GM13977 (cell line): ENCODE data around the gene CNGB1.
"Not testable (repeated sequence)": the region's sequence is repeated elsewhere in the genome, so short reads cannot be mapped to it uniquely, and the experiment has no call there.

Source experiments
- DNase-seq: peaks from one replicate; pipeline ENCODE4 v3.0.0; 2012; ENCODE audit warnings: low spot score
- CTCF ChIP-seq: IDR thresholded peaks from 2 replicates; pipeline ENCODE4 v1.5.1; 2012; ENCODE audit warnings: mild to moderate bottlenecking, control low read depth; ENCODE audit not compliant: insufficient read depth; ENCODE audit errors: extremely low read depth, missing control alignments
- in situ Hi-C: fragments of 300-500 bp; cut with MboI; formaldehyde crosslinking; loops from one replicate; pipeline ENCODE4 v1.12.0; 2022; ENCODE audit warnings: low sequenced_read_pairs, low pct_unique_long_range_greater_than_20kb, mixed read lengths, inconsistent platforms; ENCODE audit not compliant: unreplicated experiment

Gene CNGB1

DNA sequence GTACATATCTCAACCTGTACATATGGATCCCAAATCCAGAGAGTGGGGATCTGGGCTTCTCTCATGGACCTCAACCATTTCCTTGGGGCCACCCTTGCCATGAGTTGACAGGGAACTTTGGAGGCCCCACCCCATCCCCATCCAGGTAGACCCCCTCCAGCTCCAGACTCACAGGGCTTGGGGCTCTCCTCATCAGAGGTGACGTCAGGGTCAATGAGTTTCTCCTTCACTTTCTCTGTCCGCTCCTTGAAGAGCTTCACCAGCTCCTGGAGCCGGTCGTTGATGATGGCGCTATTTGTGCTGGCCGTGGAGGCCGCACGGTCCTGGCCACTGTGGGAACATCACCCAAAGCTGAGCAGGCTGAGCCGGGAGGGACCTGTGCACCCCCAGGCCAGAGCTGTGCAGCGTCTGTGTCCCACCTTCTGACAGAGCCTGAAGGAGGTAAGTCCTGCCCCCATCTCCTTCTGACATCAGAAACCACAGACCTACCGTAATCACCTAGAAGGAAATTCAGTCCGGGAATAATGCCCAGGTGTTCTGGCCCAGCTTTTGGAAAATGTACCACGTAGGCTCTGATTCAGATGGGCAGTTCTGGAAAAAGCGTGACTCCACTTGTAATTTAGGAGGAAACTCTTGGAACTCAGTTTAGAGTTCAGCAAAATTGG lies 50.6 kb downstream of the CNGB1 start:
- in situ Hi-C loops = no loop called here
- no peak for DNase-seq
- no peak for TF ChIP-seq CTCF

GRCh38 chr16:57918994-57919393 lies 51.9 kb downstream of the CNGB1 start:
- in situ Hi-C loops = no loop called here
- no peak for DNase-seq
- no peak for TF ChIP-seq CTCF

DNA sequence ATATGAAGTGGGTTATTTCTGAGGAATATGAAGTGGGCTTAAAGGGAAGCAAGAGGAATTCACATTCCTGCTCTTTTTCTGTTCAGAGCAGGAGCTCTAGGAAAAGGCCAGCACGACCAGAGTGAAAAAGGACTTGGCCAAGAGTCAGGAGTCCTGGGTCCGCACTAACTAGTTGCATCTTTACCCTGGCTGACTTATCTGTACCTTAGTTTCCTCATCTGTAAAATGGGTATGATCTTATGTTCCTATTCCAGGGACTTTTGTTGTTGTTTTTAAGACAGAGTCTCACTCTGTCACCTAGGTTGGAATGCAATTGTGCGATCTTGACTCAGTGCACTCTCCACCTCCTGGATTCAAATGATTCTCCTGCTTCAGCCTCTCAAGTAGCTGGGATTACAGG lies 52.5 kb downstream of the CNGB1 start:
- DNase-seq = no peak
- in situ Hi-C loops = no loop called here
- TF ChIP-seq CTCF = no peak

- in situ Hi-C loops, DNase-seq: not testable (repeated sequence)
Measured at GRCh38 chr16:57917929-57918328, 53.0 kb downstream of the CNGB1 start.

DNA sequence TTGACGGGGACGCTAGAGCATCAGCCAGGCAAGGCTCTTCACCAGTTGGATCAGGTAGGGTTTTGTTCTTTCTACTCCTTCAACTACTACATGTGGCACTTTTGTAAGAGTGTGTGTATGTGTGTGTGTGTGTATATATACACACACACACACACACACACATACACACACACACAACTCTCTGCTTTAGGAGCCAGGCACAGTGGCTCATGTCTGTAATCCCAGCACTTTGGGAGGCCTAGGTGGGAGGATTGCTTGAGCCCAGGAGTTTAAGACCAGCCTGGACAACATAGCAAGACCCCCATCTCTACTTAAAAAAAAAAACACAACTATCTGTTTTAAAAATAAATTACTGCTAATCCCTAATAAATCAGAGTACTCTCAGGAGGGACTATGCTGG lies 53.4 kb downstream of the CNGB1 start:
- DNase-seq, in situ Hi-C loops: not testable (repeated sequence)

GRCh38 chr16:57916735-57917438 lies 54.0 kb downstream of the CNGB1 start:
- DNase-seq = no peak
- in situ Hi-C loops = no loop called here
- TF ChIP-seq CTCF = no peak

DNA sequence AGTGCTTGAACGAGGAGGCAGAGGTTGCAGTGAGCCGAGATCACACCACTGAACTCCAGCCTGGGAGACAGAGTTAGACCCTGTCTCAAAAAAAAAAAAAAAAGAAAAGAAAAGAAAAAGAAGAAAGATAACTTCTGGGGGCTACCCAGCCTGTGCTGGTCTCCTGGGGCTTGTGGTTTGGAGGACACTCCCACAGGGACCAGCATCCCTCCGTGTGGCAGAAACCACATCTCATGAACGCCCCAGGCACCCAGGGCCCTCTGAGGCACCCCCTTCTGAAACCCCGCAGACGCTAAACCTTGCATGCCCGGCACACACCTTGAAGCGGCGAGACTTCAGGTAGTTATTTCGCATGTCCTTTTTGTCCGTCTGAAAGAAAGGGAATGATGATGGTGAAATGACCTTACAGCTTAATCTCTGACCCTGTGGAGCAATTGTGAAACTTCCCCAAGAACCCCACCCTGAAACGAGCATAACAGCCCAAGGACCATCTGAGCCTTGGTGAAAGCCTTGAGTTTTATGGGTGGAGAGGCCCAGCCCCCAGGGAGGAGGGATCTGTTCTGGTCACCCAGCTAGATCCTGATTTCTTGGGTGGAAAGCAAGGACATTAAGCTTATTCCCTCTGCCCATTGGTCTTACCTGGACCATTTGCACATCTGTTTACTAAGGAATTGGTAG lies 55.0 kb downstream of the CNGB1 start:
- no peak for TF ChIP-seq CTCF
- DNase-seq = no peak
- in situ Hi-C loops = no loop called here
